OCI-LY3 (cell line): ENCODE results near the gene PEX11B.
A peak's percentile ranks its signal among the peaks of the same experiment; 100 is the strongest.

Experiments
- H2AFZ ChIP-seq: fragments of 200-600, 300-600 bp; shearing (Covaris generic); 2 replicates; pipeline ENCODE4 v1.6.0; 2014; ENCODE audit warnings: antibody characterized with exemption, low read depth, low read length
- H3K27ac ChIP-seq: fragments of 200-600, 300-600 bp; sonication (generic); 2 replicates; pipeline ENCODE4 v1.5.1; 2014; ENCODE audit warnings: mild to moderate bottlenecking, low read length, moderate library complexity, mixed read lengths
- H3K27me3 ChIP-seq: fragments of 200-600, 300-600 bp; sonication (generic); 2 replicates; pipeline ENCODE4 v1.6.1; 2014; ENCODE audit warnings: low read depth, low read length, mixed read lengths
- H3K36me3 ChIP-seq: fragments of 200-600, 300-600 bp; sonication (generic); replicated peaks from 2 replicates; pipeline ENCODE3; 2014; ENCODE audit warnings: low read depth, low read length, mixed read lengths
- H3K4me1 ChIP-seq: fragments of 300-600, 200-600 bp; sonication (generic); 2 replicates; pipeline ENCODE4 v1.6.1; 2014; ENCODE audit warnings: low read length, mixed read lengths
- H3K4me2 ChIP-seq: fragments of 200-600, 300-600 bp; sonication (generic); 2 replicates; pipeline ENCODE4 v1.6.1; 2014; ENCODE audit warnings: low read length, mixed read lengths
- H3K4me3 ChIP-seq: fragments of 300-600, 200-600 bp; sonication (generic); 2 replicates; pipeline ENCODE4 v1.5.1; 2014; ENCODE audit warnings: antibody characterized with exemption, mild to moderate bottlenecking, low read length, moderate library complexity
- H3K79me2 ChIP-seq: fragments of 300-600, 200-600 bp; shearing (Covaris generic); 2 replicates; pipeline ENCODE4 v1.6.1; 2014; ENCODE audit warnings: mild to moderate bottlenecking, low read length, mixed read lengths
- H3K9ac ChIP-seq: fragments of 300-600, 200-600 bp; shearing (Covaris generic); 2 replicates; pipeline ENCODE4 v1.6.0; 2014; ENCODE audit warnings: mild to moderate bottlenecking, low read length, moderate library complexity
- H3K9me3 ChIP-seq: fragments of 200-600, 300-600 bp; shearing (Covaris generic); 2 replicates; pipeline ENCODE4 v1.6.1; 2014; ENCODE audit warnings: low read length, mixed read lengths; ENCODE audit not compliant: insufficient read depth
- H4K20me1 ChIP-seq: fragments of 200-600, 300-600 bp; sonication (generic); 2 replicates; pipeline ENCODE4 v1.6.1; 2016; ENCODE audit warnings: low read length, mixed read lengths; ENCODE audit not compliant: insufficient read depth
- EZH2phosphoT487 ChIP-seq: fragments of 200-600 bp; shearing (Covaris generic); IDR thresholded peaks from 2 replicates; pipeline ENCODE4 v1.6.1; 2018; ENCODE audit warnings: antibody characterized with exemption, mixed run types, low read depth
- TF ChIP-seq, protein P1 (sequence below): fragments of 200-600, 300-600 bp; sonication (generic); IDR thresholded peaks from 2 replicates; pipeline ENCODE4 v1.5.1; 2014; ENCODE audit warnings: antibody characterized with exemption, low read length, low read depth

Gene PEX11B

DNA sequence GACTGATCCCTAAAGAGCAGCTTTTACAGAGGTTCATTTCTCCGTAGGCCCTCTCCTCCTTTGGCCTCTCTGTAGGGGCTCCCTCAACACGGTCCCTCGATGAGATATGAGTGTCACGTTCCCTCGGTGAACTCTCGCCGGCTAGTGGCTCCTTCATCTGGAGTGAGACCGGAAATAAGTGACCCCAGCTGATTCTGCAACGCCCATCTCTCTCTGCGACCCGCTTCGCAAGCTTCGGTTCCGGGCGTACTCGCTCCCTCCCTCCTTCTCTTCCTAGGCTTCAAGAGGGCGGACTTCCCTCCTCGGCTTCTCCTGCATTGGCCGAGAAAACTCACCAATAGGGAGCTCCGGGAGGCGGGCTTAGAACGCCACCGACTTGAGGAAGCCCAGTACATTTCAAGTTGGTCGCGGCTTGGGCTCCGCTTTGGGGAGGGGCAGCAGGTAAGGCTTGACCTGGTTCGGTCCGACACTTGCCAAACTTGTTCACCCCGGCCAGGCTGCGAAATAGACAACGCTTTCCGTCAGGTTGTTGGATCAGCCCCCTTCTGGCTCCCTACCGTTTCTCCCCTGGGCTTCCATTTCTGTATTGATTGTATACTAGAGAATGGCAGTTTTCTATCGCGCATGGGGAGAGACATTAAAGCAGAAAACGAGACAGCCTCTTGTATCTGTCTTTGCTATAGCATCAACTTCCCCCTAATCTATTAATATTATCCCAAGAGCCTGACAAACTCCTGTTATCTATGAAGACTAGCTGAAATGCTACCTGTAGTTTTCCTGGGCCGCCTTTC lies 46.0 kb upstream of the PEX11B start, which contains the start of the genes ANKRD34A and POLR3GL:
Gene ANKRD34A, minus strand, starts transcription at position 248 of the 791 bp plus-strand sequence. CDS start 2,816 bp downstream, outside the sequence.
Gene POLR3GL, plus strand, starts transcription at position 363 of the 791 bp plus-strand sequence. CDS start 10,176 bp downstream, outside the sequence.
- H3K4me3 ChIP-seq: peak within 1 kb of the TSS; percentile 81
- H3K9ac ChIP-seq: peak within 1 kb of the TSS; percentile 73
- TF ChIP-seq, protein P1, sequence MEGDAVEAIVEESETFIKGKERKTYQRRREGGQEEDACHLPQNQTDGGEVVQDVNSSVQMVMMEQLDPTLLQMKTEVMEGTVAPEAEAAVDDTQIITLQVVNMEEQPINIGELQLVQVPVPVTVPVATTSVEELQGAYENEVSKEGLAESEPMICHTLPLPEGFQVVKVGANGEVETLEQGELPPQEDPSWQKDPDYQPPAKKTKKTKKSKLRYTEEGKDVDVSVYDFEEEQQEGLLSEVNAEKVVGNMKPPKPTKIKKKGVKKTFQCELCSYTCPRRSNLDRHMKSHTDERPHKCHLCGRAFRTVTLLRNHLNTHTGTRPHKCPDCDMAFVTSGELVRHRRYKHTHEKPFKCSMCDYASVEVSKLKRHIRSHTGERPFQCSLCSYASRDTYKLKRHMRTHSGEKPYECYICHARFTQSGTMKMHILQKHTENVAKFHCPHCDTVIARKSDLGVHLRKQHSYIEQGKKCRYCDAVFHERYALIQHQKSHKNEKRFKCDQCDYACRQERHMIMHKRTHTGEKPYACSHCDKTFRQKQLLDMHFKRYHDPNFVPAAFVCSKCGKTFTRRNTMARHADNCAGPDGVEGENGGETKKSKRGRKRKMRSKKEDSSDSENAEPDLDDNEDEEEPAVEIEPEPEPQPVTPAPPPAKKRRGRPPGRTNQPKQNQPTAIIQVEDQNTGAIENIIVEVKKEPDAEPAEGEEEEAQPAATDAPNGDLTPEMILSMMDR: no peak
- TF ChIP-seq EZH2phosphoT487: no peak
- H3K27ac ChIP-seq: peak within 1 kb of the TSS; percentile 20
- peaks cover 6% of the 10 kb centered on the region; the same call in 1 of the 2 replicates for H3K9me3 ChIP-seq
- H3K79me2 ChIP-seq: no peaks in the 10 kb centered on the region
- H3K4me1 ChIP-seq: peaks cover 28% of the 10 kb centered on the region
- peak within 1 kb of the TSS; percentile 98 for H3K4me2 ChIP-seq
- H3K27me3 ChIP-seq: peaks cover 14% of the 10 kb centered on the region
- H2AFZ ChIP-seq: peak within 1 kb of the TSS; percentile 96
- H4K20me1 ChIP-seq: no peaks in the 10 kb centered on the region
- peaks cover 7% of the 10 kb centered on the region for H3K36me3 ChIP-seq

DNA sequence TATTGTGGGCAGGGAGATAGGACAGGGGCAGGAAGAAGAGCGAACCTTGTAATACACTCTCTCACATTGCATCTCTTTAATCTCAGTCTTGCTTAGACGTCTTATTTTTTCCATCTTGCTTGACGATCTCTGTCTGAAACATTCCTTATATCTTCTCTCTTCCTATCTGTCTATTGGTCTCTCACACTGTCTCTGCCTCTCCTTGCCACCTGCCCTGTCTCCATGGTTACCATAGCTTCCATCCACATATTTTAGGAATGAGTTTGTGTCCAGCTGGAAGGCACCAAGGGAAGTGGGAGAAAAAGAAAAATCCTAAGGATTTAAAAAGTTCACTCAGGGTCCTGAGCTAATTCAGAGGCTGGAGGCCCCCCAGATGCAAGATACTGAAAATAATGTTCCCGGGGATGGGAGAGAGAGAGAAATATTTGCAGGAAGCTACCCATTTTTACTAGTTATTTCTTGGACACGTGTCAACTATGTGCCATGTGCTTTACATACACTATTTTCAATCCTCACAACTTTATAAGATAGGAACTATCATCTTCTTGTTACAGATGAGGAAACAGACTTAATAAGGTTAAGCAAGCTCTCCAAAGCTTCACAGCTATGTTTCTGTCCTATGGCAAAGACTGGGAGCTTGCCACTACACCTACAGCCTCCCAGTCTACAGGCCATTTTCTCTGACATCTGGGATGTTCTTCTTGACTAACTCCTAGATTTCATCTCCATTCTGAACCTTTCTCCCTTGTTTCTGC lies 44.9 kb upstream of the PEX11B start:
- Histone ChIP-seq H3K4me1 (peaks cover 33% of the 10 kb centered on the region), H3K9me3 (peaks cover 6% of the 10 kb centered on the region; the same call in 1 of the 2 replicates), H3K9ac (peak overlapping the region; percentile 73), H3K79me2 (no peaks in the 10 kb centered on the region), H3K27me3 (peaks cover 18% of the 10 kb centered on the region), H3K36me3 (peaks cover 7% of the 10 kb centered on the region), H2AFZ (0 out of 2 replicates have a peak overlapping the region, but pooled peaks have one; percentile 17), H3K27ac (no peak overlapping the region), H3K4me3 (peak overlapping the region; percentile 81), H3K4me2 (peak overlapping the region; percentile 98), H4K20me1 (no peaks in the 10 kb centered on the region)
- no peak for TF ChIP-seq EZH2phosphoT487
- TF ChIP-seq, protein P1: no peak

DNA sequence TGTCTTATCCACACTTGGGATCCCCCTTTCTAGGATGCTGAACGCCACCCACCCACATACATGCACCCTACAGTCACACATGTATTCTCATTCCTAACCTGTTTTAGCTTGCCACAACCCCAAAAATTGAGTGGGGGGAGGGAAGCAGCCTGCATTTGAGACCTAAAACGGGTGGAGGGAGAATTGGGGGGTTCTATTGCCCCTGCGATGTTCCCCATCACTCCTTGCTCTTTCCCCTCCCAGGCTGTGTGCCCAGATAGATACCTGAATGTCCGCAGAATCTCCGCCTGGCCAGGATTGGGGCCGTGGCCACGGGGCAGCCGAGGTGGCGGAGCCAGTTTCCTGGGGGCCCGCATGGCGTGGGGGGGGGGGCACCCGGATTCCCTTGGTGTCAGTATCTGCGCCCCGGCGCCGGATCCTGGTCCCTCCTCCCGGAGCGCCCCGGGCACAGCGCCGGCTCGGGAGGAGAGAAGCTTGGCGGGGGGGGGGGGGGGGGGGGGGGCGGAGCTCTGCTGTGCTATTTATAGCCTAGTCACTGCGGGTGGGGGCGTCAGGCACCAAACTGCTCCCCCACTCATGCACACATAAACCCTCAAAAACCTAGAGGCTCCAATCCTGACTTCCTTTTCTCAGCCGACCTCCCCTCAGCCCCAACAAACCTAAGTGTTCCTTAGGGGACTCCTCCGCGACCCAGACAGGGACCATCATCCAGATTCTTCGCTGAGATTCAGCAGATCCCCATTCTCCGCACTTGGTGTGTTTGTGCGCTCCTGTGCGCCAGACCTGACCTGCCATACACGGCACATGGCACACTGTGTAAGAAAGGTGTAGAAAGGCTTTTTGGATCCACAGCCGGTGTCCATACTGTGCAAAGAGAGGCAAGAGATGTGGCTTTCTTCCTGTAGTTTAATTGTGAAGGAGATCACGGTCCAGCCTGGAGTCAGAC lies 43.9 kb upstream of the PEX11B start:
- H3K27ac ChIP-seq: no peak overlapping the region
- peak overlapping the region; percentile 73 for H3K9ac ChIP-seq
- H3K4me2 ChIP-seq: peak overlapping the region; percentile 98
- TF ChIP-seq EZH2phosphoT487: no peak
- TF ChIP-seq, protein P1: no peak
- peaks cover 37% of the 10 kb centered on the region for H3K4me1 ChIP-seq
- H3K27me3 ChIP-seq: peaks cover 18% of the 10 kb centered on the region
- peaks cover 1% of the 10 kb centered on the region for H3K36me3 ChIP-seq
- no peaks in the 10 kb centered on the region; the same call in 1 of the 2 replicates for H3K9me3 ChIP-seq
- peak overlapping the region; percentile 81 for H3K4me3 ChIP-seq
- H4K20me1 ChIP-seq: no peaks in the 10 kb centered on the region
- no peaks in the 10 kb centered on the region; the same call in 1 of the 2 replicates for H3K79me2 ChIP-seq
- peak overlapping the region; percentile 87 for H2AFZ ChIP-seq
